Stimulated activated CD8-positive, alpha-beta memory T cell treated with anti-CD3 and anti-CD28 coated beads, Interleukin-15, amount 100 ng/mL, for 24 hours (primary cell): ENCODE measurements around the gene TRIM67.
"Not testable (repeated sequence)": the region's sequence is repeated elsewhere in the genome, so short reads cannot be mapped to it uniquely, and the experiment has no call there.

Experiments
- DNase-seq: peaks from one replicate; pipeline ENCODE4 v3.0.0-alpha.2; 2020; ENCODE audit warnings: low read depth

The TRIM67 gene

DNA sequence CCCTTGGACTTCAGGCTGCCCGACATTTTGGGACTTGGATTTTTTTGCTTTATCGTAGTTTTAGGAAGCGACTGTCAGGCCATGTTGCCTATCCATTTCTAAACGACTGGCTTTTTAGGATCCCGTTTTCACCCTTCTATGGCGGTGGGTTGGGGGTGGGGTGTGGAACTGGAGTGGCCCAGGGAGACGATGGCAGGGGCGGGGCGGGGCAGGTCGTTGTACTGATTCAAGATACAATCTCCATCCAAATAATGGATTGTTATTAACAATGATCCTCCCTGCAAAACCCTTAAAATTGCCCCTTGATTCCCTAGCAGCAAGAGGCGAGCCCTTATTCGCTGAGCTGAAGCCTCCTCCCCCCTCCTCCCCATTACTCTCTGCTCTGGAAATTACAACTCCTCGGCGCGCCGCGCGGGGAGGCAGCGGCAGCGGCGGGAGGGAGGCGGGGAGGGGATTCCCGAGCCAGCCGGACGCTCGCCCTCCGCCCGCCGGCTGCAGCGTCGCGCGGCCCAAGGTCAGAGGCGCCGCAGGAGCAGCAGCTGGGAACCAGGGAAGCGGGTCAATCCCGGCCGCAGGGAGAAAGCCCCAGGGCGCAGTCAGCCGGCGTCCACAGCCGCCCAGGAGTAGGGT, at the start of gene TRIM67:
TRIM67 (plus strand) TSS at position 392 of the 630 bp plus-strand sequence. CDS start 912 bp downstream, outside the sequence.
- DNase-seq, result no peak

DNA sequence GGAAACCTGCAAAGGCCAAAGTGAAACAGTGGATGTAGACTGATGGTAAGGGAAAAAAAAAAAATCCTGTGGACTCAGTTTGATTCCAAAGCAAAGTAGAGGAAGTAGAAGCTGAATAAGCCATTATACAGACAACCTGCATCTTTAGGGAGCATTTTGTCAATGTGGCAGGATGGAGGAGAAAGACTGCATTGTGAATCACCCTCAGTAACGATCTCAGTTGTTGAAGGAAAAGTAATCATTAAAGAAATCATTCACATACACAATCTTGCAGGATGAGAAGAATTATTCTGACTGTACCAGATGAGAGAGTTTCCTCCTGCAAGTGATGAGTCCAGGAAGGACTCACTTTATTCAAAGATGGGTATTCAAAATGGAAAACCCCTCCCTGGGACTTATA, 45.1 kb upstream of the TRIM67 start:
- DNase-seq, result no peak

DNA sequence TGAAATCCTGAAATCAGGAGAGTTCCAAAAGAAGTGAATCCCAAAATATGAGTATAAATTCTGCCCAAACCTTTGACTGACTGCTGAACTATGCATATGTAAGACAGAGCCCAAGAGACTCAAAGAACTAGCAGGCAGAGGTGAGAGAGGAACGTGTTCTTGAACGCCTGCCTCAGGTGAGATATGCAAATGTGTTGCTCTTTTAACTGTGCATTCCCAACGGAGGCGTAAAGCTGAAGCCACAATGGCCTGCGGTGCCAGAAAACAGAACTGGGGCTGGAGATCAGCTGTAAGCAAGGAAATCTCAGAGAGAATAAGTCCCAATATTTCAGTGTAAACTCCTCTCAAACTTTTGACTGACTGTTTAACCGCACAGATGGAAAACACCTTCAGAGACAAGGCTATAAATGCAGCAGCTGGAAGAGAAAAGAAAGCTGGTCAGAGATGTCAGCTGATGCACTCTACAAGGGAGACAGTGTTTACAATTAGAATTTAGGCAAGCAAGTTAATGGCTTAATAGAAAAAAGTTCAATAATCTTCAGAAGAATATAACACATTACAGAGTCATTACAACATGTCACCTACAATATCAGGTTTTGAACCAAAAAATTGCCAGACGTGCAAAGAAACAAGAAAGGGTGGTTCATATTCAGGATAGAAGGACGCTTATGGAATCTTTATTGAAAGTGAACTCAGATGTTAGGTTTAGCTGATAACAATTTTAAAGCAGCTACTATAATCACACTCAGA, 43.0 kb upstream of the TRIM67 start:
- DNase-seq, result no peak

- no peak for DNase-seq
Measured at GRCh38 chr1:231121533-231121932, 40.3 kb upstream of the TRIM67 start.

GRCh38 chr1:231122143-231122542, 39.7 kb upstream of the TRIM67 start:
- DNase-seq, result no peak

- no peak for DNase-seq
Measured at GRCh38 chr1:231124746-231125145, 37.1 kb upstream of the TRIM67 start.

DNA sequence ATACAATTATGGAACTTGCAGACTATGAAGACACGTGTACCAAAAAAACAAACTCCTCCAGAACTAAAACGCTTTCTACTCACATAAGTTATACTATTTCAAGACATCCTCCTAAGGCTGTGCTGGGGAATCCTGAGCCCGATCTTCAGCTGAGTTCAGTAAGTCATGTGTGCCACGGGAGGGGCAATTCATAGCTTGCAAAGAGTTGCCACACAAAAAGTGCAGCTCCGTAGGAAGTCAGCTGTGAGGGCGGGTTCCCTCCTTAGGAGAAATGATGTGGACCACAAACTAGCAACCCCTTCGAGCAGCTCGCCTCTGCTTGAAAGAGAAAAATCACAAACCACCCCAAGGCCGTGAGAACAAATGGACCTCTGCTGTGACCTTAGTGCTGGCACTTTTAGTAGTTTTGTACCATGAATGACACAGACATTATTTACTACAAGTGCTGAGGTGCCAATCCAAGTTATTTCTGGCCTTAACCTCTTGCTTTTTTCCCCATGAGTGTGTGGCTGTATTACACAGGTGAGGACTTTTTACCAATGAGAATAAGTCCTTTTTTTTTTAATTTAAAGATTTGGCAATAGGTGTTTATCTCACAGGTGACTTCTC, 35.8 kb upstream of the TRIM67 start:
- no peak for DNase-seq

- DNase-seq, result not testable (repeated sequence)
Measured at GRCh38 chr1:231127106-231127505, 34.8 kb upstream of the TRIM67 start.

- not testable (repeated sequence) for DNase-seq
Measured at GRCh38 chr1:231128471-231128870, 33.4 kb upstream of the TRIM67 start.

DNA sequence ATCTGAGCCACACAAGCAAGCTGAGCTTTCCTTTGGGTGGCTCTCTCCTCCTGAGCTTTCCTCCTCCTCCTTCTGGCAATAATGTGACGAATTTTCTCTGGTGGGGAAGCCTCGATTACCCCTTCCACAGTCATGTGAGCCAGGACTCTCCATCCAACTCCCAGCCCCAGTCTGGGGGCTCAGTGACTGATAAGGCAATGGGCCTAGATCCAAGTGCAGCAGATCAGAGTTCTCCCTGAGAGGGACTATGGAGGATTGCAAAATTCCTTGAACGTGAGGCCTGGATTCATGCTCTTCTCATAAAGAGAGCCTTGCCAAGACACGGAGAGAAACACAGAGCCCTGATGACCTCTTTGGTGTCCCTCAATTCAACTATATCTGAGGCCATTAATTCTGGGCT, 31.3 kb upstream of the TRIM67 start:
- DNase-seq, result no peak

GRCh38 chr1:231132591-231132990, 29.3 kb upstream of the TRIM67 start:
- not testable (repeated sequence) for DNase-seq

GRCh38 chr1:231134624-231135023, 27.2 kb upstream of the TRIM67 start:
- DNase-seq, result no peak

- DNase-seq, result no peak
Measured at GRCh38 chr1:231138236-231138635, 23.6 kb upstream of the TRIM67 start.

- DNase-seq, result no peak
Measured at GRCh38 chr1:231139125-231139649, 22.7 kb upstream of the TRIM67 start.

DNA sequence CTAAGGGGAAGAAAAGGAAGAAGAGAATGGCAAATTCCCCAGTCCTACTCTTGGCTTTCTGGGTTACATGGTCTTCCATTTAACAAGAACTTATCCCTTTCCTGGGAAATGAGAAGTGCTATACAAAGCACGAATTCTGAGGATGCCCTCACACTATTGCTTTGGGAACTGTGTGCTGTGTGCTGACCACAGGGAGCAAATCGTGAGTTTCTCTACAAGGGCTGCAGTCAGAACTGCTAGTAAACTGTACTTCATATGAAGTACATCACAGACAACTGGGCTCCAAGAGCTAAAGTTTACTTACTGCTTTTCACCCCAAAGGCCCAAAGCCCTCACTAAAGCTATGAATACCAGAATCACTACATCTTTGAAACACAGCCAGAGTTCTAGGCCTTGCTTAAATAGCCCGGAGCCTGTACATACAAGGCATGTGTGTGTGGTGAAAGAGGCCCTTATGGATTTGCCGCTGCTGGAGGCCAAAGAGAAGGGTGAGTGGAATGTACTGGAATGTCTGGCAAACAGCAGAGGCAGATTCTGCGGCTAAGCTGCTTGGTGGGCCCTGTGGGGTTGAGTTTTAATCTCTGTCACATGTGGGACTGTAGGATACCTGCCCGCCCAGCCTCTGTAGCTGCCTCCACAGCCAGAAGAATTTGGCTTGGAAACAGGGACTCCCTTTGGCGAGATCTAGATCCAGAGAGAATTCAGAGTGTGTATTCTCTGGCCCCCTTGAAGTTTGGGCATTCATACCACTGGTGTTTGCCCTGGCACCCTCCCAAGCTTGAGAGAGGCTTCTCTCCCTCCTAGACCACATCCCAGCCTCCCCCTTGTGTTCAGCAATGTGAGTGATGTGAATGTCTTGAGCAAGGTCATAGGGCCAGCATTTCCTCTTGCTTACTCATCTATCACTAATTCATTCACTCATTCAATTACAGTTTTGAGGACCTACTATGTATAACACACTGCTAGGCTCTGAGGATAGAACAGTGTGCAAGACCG, 21.9 kb upstream of the TRIM67 start:
- no peak for DNase-seq

- no peak for DNase-seq
Measured at GRCh38 chr1:231144416-231145193, 17.3 kb upstream of the TRIM67 start.

DNA sequence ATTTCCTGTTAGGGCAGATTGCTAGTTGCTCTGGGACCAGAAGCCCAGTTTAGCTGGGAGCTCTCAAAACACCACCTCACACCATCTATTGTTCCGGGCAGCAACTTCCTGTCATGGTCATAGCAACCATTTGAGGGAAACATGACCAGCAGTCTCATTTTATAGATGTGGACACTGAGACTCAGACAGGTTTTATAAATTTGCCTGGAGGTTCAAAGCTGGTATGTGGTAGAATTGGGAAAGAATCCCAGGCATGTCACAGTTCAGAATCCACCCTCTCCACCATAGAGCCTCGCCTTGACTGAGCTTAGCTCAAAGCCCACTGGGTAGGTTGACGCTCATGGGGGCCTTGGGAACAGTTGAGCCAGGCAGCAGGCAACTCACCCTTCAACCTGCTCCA, 14.0 kb upstream of the TRIM67 start:
- DNase-seq, result no peak

GRCh38 chr1:231151811-231152210, 10.0 kb upstream of the TRIM67 start:
- no peak for DNase-seq

- DNase-seq, result no peak
Measured at GRCh38 chr1:231153726-231154125, 8.1 kb upstream of the TRIM67 start.

DNA sequence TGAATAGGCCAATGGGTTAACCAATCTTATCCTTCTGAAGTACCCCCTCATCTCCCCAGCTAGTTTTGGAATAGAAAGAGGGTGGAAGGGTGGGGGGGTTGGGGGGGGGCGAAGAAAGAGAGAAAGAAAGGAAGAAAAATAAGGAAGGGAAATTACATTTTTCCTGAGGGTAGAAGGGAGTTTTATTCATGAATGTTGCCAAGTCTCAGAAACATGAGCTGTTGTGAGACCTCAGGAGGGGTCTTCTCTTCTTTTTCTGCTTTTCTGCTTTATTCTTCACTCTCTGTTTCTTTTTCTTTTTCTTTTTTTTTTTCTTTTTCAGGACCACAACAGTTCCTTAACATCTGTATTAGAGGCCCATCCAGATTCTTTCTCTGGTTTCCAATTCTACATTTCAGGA, 6.0 kb upstream of the TRIM67 start:
- no peak for DNase-seq

DNA sequence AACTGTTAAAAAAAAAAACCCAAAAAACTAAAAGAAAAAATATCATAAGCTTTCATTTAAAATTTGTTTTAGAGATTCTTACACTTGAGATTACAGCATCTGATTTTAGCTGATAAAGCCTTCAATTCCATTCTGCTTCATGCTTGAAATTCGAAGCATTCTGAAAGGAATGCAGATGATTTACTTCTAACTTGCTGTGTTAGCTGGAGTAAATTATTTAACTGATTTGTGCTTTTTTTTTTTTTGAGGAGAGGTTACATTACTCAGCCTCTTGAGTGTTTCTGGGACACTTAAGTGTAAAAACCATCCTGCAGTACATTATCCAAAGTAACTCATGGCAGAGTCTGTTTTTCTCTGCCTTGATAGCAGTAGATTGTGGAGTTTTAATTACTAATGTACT, 4.5 kb upstream of the TRIM67 start:
- no peak for DNase-seq
